Epithelial cell of esophagus (primary cell): ENCODE measurements around the gene GBF1.
"Not testable (repeated sequence)": the region's sequence is repeated elsewhere in the genome, so short reads cannot be mapped to it uniquely, and the experiment has no call there.

ENCODE experiments used
- DNase-seq: peaks from one replicate; pipeline ENCODE4 v3.0.0; 2010; ENCODE audit warnings: low read depth
- H3K4me3 ChIP-seq: 2 replicates; pipeline ENCODE4 v1.5.1; 2011; ENCODE audit warnings: mild to moderate bottlenecking, low read length, control low read depth
- TF ChIP-seq, protein P1 (sequence below): IDR thresholded peaks from 2 replicates; pipeline ENCODE4 v1.5.1; 2011; ENCODE audit warnings: low read depth, mild to moderate bottlenecking, low read length, control low read depth, inconsistent platforms; ENCODE audit not compliant: insufficient read depth; ENCODE audit errors: missing control alignments

GBF1 gene

DNA sequence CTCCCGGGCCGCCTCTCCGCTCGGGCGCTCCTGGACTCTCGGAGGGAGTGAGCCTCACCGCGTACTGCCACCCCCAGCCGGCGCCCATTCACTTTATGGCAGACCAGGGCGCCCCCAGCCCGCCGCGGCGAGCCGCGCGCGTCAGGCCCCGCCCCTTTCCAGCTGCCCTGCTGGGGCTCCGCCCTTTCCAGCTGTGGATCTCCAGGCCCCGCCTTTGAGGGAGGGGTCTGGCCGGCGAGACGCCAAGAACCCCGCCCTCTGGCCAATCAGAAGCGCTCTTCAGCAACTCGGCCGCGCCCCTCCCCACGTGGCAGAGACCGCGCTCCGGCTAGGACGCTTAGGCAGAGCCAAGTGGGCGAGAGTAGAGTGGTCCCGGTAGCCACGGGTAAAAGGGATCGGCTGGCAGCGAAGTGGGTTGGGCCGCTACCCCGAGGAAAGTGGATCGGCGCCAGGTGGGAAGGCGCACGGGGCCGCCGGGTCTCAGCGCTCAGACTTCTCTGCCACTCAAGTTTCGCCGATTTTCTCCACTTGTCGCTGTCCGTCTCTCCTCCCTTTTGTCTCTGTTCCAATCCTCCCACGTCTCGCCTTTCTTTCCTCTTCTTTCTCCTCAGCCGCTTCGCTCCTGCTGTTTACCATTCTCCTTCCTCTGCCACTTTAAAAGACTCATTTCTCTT lies 3.8 kb upstream of the GBF1 start, which contains the start of gene PITX3:
TSS of gene PITX3 (minus strand) at position 69 of the 674 bp plus-strand sequence. CDS start 9,432 bp downstream, outside the sequence.
- peak within 1 kb of the TSS; percentile 59 for H3K4me3 ChIP-seq
- TF ChIP-seq, protein P1, sequence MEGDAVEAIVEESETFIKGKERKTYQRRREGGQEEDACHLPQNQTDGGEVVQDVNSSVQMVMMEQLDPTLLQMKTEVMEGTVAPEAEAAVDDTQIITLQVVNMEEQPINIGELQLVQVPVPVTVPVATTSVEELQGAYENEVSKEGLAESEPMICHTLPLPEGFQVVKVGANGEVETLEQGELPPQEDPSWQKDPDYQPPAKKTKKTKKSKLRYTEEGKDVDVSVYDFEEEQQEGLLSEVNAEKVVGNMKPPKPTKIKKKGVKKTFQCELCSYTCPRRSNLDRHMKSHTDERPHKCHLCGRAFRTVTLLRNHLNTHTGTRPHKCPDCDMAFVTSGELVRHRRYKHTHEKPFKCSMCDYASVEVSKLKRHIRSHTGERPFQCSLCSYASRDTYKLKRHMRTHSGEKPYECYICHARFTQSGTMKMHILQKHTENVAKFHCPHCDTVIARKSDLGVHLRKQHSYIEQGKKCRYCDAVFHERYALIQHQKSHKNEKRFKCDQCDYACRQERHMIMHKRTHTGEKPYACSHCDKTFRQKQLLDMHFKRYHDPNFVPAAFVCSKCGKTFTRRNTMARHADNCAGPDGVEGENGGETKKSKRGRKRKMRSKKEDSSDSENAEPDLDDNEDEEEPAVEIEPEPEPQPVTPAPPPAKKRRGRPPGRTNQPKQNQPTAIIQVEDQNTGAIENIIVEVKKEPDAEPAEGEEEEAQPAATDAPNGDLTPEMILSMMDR, result no peak
- DNase-seq, result peak; percentile 95

DNA sequence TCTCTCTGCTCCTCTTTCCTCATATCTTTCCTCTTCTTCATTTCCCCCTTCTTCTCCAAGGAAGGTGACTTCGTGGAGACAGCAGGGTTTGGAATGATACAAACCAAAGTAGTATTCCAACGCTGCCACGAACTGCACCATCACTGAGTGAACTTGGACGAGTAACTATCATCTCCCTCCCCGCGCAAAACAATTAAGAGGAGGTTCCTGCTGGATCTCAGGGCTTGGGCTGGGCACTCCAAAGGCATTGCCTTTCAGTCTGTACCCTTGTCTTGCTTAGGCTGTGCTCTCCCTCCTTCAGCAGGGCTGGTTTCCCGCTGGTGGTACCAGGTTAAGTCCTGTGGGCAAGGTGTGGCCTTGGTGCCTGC lies 3.2 kb upstream of the GBF1 start:
- no peak for DNase-seq
- H3K4me3 ChIP-seq, result peak overlapping the region; percentile 59
- TF ChIP-seq, protein P1, result no peak

DNA sequence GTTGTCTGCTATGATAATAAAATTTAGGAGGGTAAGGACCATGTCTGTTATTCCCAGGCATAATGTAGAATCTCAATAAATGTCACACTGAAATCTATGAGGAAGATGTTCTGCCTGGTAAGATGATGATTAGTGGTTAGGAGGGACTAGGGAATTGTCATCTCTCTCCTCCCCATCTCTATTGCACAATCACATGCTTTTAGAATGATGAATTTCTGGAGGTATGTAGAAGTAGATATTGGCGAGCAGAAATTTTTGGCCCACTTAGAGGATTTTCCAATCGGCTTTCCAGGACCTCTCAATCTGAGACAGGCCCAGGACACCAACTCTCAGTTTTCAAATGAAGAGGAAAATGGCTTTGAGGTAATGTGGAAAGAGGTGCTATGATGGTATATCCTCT lies 2.0 kb upstream of the GBF1 start:
- peak; percentile 89 for DNase-seq
- TF ChIP-seq, protein P1, result no peak
- H3K4me3 ChIP-seq, result no peak overlapping the region

DNA sequence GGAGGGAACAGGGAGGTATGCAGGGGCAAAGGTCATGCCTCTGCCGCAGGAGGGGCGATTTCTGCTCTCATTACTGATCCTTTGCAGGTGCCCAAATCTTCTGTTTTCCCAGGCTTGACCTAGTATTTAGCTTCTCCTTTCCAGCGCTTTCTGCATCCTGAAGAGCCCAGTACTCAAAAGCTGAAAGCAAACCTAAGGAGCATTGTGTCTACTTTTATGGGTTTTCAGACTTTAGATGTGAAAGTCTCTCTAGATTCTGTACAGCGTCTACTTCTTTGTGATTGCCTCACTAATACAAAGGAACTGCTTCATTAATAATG lies 560 bp downstream of the GBF1 start:
- peak overlapping the region; percentile 95 for H3K4me3 ChIP-seq
- DNase-seq, result no peak
- TF ChIP-seq, protein P1, result no peak

DNA sequence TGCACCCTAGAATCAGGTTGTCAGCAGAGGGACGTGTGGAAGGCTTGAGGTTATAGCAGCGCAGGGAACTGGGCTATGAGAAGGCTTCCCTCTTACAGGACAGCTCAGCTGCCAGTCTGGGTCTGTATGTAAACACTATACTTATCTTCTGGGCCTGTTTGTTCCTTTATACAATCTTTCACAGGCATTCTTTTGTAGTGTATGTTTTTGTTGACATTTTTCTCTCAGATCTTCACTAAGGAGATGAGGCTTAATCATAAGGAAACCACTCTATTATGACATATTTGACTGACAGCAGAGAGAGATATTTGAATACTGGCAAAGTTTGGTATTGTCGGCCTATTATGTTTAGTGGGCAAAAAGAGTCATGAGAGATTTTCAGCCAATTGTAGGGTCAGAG lies 929 bp downstream of the GBF1 start:
- H3K4me3 ChIP-seq, result peak overlapping the region; percentile 95
- DNase-seq, result peak; percentile 47
- TF ChIP-seq, protein P1, result no peak

DNA sequence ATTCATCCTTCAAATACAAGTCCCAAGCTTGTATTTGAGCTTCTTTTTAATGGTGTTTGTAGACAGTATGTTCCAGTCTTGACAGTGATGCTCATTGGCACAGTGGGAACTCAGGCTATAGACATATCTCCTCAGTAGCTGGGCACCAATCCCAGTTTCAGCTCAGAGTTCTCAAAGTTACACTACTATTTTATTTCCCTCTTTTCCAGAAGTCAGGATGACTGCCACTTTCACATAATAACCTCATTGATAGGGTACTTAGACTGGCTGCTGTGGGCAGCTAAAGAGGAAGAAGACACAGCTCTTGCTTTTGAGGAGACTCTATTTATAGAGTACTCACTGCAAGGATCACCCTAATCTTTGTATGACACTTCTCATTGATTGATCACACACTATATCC lies 2.4 kb downstream of the GBF1 start:
- TF ChIP-seq, protein P1, result no peak
- H3K4me3 ChIP-seq, result no peak overlapping the region
- DNase-seq, result no peak

DNA sequence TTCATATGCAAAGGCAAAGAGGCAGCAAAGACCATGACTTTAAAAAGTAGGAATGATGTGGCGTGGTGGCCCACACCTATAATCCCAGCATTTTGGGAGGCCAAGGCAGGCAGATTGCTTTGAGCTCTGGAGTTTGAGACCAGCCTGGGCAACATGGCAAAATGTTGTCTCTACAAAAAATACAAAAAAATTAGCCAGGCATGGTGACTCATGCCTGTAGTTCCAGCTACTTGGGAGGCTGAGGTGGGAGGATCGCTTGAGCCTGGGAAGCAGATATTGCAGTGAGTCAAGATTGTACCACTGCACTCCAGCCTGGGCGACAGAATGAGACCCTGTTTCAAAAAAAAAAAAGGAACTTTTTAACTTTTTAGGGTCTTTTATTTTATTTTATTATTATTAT lies 7.2 kb downstream of the GBF1 start:
- H3K4me3 ChIP-seq, DNase-seq: not testable (repeated sequence)

DNA sequence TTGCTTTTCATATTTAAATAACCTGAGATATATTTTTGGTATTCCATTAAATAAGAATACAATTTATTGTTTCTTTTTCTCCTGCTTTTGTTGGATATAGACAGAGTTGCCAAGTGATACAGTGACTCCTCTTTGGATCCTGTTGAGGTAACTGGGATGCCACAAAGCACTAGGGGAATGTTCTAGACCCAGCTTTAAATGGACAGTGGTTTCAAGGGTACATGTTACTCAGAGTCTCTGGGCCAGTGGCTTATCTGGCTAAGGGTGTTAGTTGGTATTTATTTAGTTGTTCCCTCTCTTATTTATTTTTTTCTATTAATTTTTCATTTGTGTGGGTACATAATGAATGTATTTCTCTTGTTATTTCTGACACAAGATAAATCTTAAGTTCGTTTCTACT lies 9.1 kb downstream of the GBF1 start:
- DNase-seq, result no peak
- H3K4me3 ChIP-seq, result no peak overlapping the region
- TF ChIP-seq, protein P1, result no peak
